PC-9 (cell line): ENCODE results near the gene NHLRC1. TPM values are rescaled to one million over a fixed set of nuclear protein-coding genes. Genes with fewer than 3 reads are reported as not detected.

Experiments
- BruUV-seq: library from RNA; stranded (reverse); fragments of 400-500 nt; replicated peaks from 2 replicates; lab custom pipeline; 2021; lab: Mats Ljungman, UMichigan
- CTCF ChIA-PET: fragments of 300-600 bp; sonication (Branson Sonifier 250); formaldehyde crosslinking; loops from one replicate; lab custom pipeline; 2022; ENCODE audit warnings: antibody characterized with exemption; lab: Charles Lee
- POLR2A ChIA-PET: fragments of 300-600 bp; sonication (Branson Sonifier 250); formaldehyde crosslinking; loops from one replicate; lab custom pipeline; 2022; ENCODE audit warnings: antibody characterized with exemption; ENCODE audit not compliant: unreplicated experiment; lab: Charles Lee
- DNase-seq, 2 experiments: peaks; one replicate each; pipeline versions ENCODE4 v3.0.0 to v3.0.0-alpha.2; 2015 to 2022; ENCODE audit warnings: mixed read lengths in 1 of 2
- H2AFZ ChIP-seq: fragments of 200-600 bp; sonication (generic); 2 replicates; pipeline ENCODE4 v1.8.1; 2017; ENCODE audit warnings: antibody characterized with exemption
- H3F3A ChIP-seq: fragments of 200-600 bp; sonication (generic); 2 replicates; pipeline ENCODE4 v1.8.1; 2017; ENCODE audit warnings: antibody characterized with exemption, mild to moderate bottlenecking, low read depth; ENCODE audit not compliant: insufficient read depth
- H3K27ac ChIP-seq: fragments of 200-600 bp; sonication (generic); 2 replicates; pipeline ENCODE4 v1.6.1; 2016; ENCODE audit warnings: mixed run types
- H3K27me3 ChIP-seq: fragments of 200-600 bp; sonication (generic); 2 replicates; pipeline ENCODE4 v1.6.1; 2016; ENCODE audit warnings: low read depth, mixed run types; ENCODE audit not compliant: insufficient read depth
- H3K36me3 ChIP-seq: fragments of 200-600 bp; sonication (generic); 2 replicates; pipeline ENCODE4 v1.6.1; 2016; ENCODE audit warnings: low read depth, mixed run types
- H3K4me1 ChIP-seq: fragments of 200-600 bp; sonication (generic); replicated peaks from 2 replicates; pipeline ENCODE4 v1.6.1; 2016; ENCODE audit warnings: mixed run types; ENCODE audit not compliant: insufficient read depth
- H3K4me2 ChIP-seq: fragments of 200-600 bp; sonication (generic); 2 replicates; pipeline ENCODE4 v1.6.1; 2017; ENCODE audit warnings: mixed run types
- H3K4me3 ChIP-seq: fragments of 200-600 bp; sonication (generic); 2 replicates; pipeline ENCODE4 v1.6.1; 2016; ENCODE audit warnings: mixed run types
- H3K79me2 ChIP-seq: fragments of 200-600 bp; sonication (generic); 2 replicates; pipeline ENCODE4 v1.6.1; 2017; ENCODE audit warnings: low read depth, mixed run types
- H3K9me2 ChIP-seq: fragments of 200-600 bp; sonication (generic); 2 replicates; pipeline ENCODE4 v1.8.1; 2017; ENCODE audit warnings: mild to moderate bottlenecking; ENCODE audit not compliant: insufficient read depth
- H3K9me3 ChIP-seq: fragments of 200-600 bp; sonication (generic); 2 replicates; pipeline ENCODE4 v1.8.1; 2016; ENCODE audit warnings: low read depth; ENCODE audit not compliant: insufficient read depth
- H4K20me1 ChIP-seq: fragments of 200-600 bp; sonication (generic); 2 replicates; pipeline ENCODE4 v1.8.1; 2017; ENCODE audit not compliant: insufficient read depth
- CTCF ChIP-seq: fragments of 200-600 bp; sonication (generic); conservative IDR thresholded peaks from 2 replicates; pipeline ENCODE4 v1.6.1; 2017; ENCODE audit warnings: mixed run types, antibody characterized with exemption, mild to moderate bottlenecking, moderate library complexity
- EZH2 ChIP-seq: fragments of 200-600 bp; sonication (generic); IDR thresholded peaks from 2 replicates; pipeline ENCODE4 v1.8.0; 2017; ENCODE audit warnings: antibody characterized with exemption, low read depth
- intact Hi-C: fragments of 100-400 bp; cut with micrococcal nuclease; formaldehyde crosslinking; loops from one replicate; pipeline ENCODE4 v1.10.0; 2022; ENCODE audit not compliant: unreplicated experiment
- total RNA-seq: library from RNA; stranded (reverse); gene quantifications from 2 replicates; pipeline ENCODE4 v1.2.3, GENCODE V29; 2021

NHLRC1 gene
- total RNA-seq, 1 experiment from 2014 or later = 1.0 TPM

GRCh38 chr6:18076231-18076630 is 46.2 kb downstream of the NHLRC1 start:
- no peak for TF ChIP-seq CTCF
- no peak for TF ChIP-seq EZH2
- POLR2A ChIA-PET = no interaction called here
- CTCF ChIA-PET = no interaction called here

GRCh38 chr6:18072841-18073240 is 49.6 kb downstream of the NHLRC1 start:
- TF ChIP-seq CTCF = no peak
- TF ChIP-seq EZH2 = no peak
- ChIA-PET POLR2A (no interaction called here), CTCF (no interaction called here)
- Histone ChIP-seq H3K9me2 (no peaks in the 10 kb centered on the region), H3F3A (no peaks in the 10 kb centered on the region), H3K9me3 (peaks cover 5% of the 10 kb centered on the region; the same call in 1 of the 2 replicates), H2AFZ (no peak overlapping the region), H3K4me2 (no peak overlapping the region), H3K79me2 (no peaks in the 10 kb centered on the region), H3K27ac (no peak overlapping the region), H3K27me3 (no peaks in the 10 kb centered on the region), H3K4me3 (no peak overlapping the region), H4K20me1 (no peaks in the 10 kb centered on the region), H3K4me1 (no peaks in the 10 kb centered on the region), H3K36me3 (no peaks in the 10 kb centered on the region)
- DNase-seq = no peak
- intact Hi-C loops = no loop called here
- BruUV-seq = no TSS peak

More at GRCh38 chr6:18076231-18076630, 46.2 kb downstream of the NHLRC1 start:
- Histone ChIP-seq H2AFZ (no peak overlapping the region), H3K9me2 (no peaks in the 10 kb centered on the region), H3F3A (no peaks in the 10 kb centered on the region), H3K36me3 (no peaks in the 10 kb centered on the region), H4K20me1 (no peaks in the 10 kb centered on the region), H3K9me3 (peaks cover 5% of the 10 kb centered on the region; the same call in 1 of the 2 replicates), H3K4me2 (no peak overlapping the region), H3K4me1 (no peaks in the 10 kb centered on the region), H3K4me3 (no peak overlapping the region), H3K79me2 (no peaks in the 10 kb centered on the region), H3K27me3 (no peaks in the 10 kb centered on the region), H3K27ac (no peak overlapping the region)
- no peak for DNase-seq
- intact Hi-C loops = no loop called here
- no TSS peak for BruUV-seq

- H3K79me2 ChIP-seq = no peaks in the 10 kb centered on the region
- H3K27me3 ChIP-seq = no peaks in the 10 kb centered on the region
- no peaks in the 10 kb centered on the region for H3K9me2 ChIP-seq
- no peaks in the 10 kb centered on the region for H3K9me3 ChIP-seq
- no TSS peak for BruUV-seq
- no peak overlapping the region for H3K4me3 ChIP-seq
- H2AFZ ChIP-seq = no peak overlapping the region
- TF ChIP-seq CTCF (no peak), EZH2 (no peak)
- CTCF ChIA-PET = no interaction called here
- no peaks in the 10 kb centered on the region for H4K20me1 ChIP-seq
- POLR2A ChIA-PET = no interaction called here
- intact Hi-C loops = no loop called here
- no peaks in the 10 kb centered on the region for H3K36me3 ChIP-seq
- no peak overlapping the region for H3K4me2 ChIP-seq
- no peak for DNase-seq
- H3K27ac ChIP-seq = no peak overlapping the region
- H3F3A ChIP-seq = no peaks in the 10 kb centered on the region
- no peaks in the 10 kb centered on the region for H3K4me1 ChIP-seq
Observed at GRCh38 chr6:18070486-18070885, 52.0 kb downstream of the NHLRC1 start.

Other genes starting within 250 kb of the NHLRC1 start
- 48.6 and 52.2 TPM in 2 replicates for gene KIF13A, start 135.0 kb downstream of the NHLRC1 start, total RNA-seq
- 7.0 and 10.5 TPM in 2 replicates for gene TPMT, start 32.4 kb upstream of the NHLRC1 start, total RNA-seq
- gene KDM1B, start 32.7 kb upstream of the NHLRC1 start, total RNA-seq = 15.6 and 21.5 TPM in 2 replicates
- gene DEK, start 141.9 kb upstream of the NHLRC1 start, total RNA-seq = 192 and 260 TPM in 2 replicates